Stomach smooth muscle (tissue), 2 donors: ENCODE measurements around the gene SYS1.

ENCODE experiments used
- H3K27ac ChIP-seq: one replicate; pipeline ENCODE4 v1.7.0; 2013; ENCODE audit warnings: mild to moderate bottlenecking, low read length, inconsistent platforms
- H3K27me3 ChIP-seq, 2 donors: one replicate each; pipeline ENCODE4 v1.7.0; 2013; ENCODE audit warnings: low read length in 2 of 2; ENCODE audit not compliant: insufficient read depth in 2 of 2, control insufficient read depth in 1 of 2
- H3K36me3 ChIP-seq, 2 donors: one replicate each; pipeline ENCODE4 v1.7.0; 2013; ENCODE audit warnings: low read length in 2 of 2; ENCODE audit not compliant: control insufficient read depth in 2 of 2, insufficient read depth in 2 of 2
- H3K4me1 ChIP-seq: one replicate; pipeline ENCODE4 v1.7.0; 2013; ENCODE audit warnings: low read length; ENCODE audit not compliant: control insufficient read depth, insufficient read depth
- H3K4me3 ChIP-seq, 2 donors: one replicate each; pipeline ENCODE4 v1.7.0; 2013; ENCODE audit warnings: low read length in 2 of 2
- H3K9ac ChIP-seq, 2 donors: one replicate each; pipeline ENCODE4 v1.7.0; 2013; ENCODE audit warnings: low read length in 2 of 2, mild to moderate bottlenecking in 1 of 2
- H3K9me3 ChIP-seq, 2 donors: one replicate each; pipeline ENCODE4 v1.7.0; 2013; ENCODE audit warnings: low read length in 2 of 2; ENCODE audit not compliant: control insufficient read depth in 2 of 2
- donor health status: healthy.
- donor health status: Pancreatic carcinoma.

The SYS1 gene

GRCh38 chr20:45390931-45391330 is 28.0 kb downstream of the SYS1 start:
- no peak overlapping the region for H3K27ac ChIP-seq
- no peaks in the 10 kb centered on the region for H3K9me3 ChIP-seq
- no peaks in the 10 kb centered on the region for H3K27me3 ChIP-seq
- H3K9ac ChIP-seq, result no peak overlapping the region
- no peaks in the 10 kb centered on the region for H3K4me1 ChIP-seq
- H3K36me3 ChIP-seq, result no peaks in the 10 kb centered on the region
- no peak overlapping the region for H3K4me3 ChIP-seq

GRCh38 chr20:45391559-45391958 is 28.6 kb downstream of the SYS1 start:
- Histone ChIP-seq H3K9me3 (no peaks in the 10 kb centered on the region), H3K9ac (no peak overlapping the region), H3K4me3 (no peak overlapping the region), H3K27ac (no peak overlapping the region), H3K4me1 (no peaks in the 10 kb centered on the region), H3K36me3 (no peaks in the 10 kb centered on the region), H3K27me3 (no peaks in the 10 kb centered on the region)

- Histone ChIP-seq H3K36me3 (no peaks in the 10 kb centered on the region), H3K27ac (no peak overlapping the region), H3K27me3 (no peaks in the 10 kb centered on the region), H3K9ac (no peak overlapping the region), H3K4me3 (no peak overlapping the region), H3K9me3 (no peaks in the 10 kb centered on the region), H3K4me1 (no peaks in the 10 kb centered on the region)
These were observed 29.8 kb downstream of the SYS1 start for GRCh38 chr20:45392733-45393132.

- H3K27ac ChIP-seq, result no peak overlapping the region
- H3K4me1 ChIP-seq, result no peaks in the 10 kb centered on the region
- H3K9me3 ChIP-seq, result no peaks in the 10 kb centered on the region
- H3K9ac ChIP-seq, result no peak overlapping the region
- no peaks in the 10 kb centered on the region for H3K27me3 ChIP-seq
- no peaks in the 10 kb centered on the region for H3K36me3 ChIP-seq
- no peak overlapping the region for H3K4me3 ChIP-seq
These were observed 31.5 kb downstream of the SYS1 start for GRCh38 chr20:45394221-45395113.

- no peak overlapping the region for H3K27ac ChIP-seq
- no peak overlapping the region for H3K9ac ChIP-seq
- no peaks in the 10 kb centered on the region for H3K9me3 ChIP-seq
- no peaks in the 10 kb centered on the region for H3K4me1 ChIP-seq
- H3K4me3 ChIP-seq, result no peak overlapping the region
- H3K27me3 ChIP-seq, result no peaks in the 10 kb centered on the region
- no peaks in the 10 kb centered on the region for H3K36me3 ChIP-seq
These were observed 32.1 kb downstream of the SYS1 start for GRCh38 chr20:45395114-45395415.

GRCh38 chr20:45399018-45399417 is 36.1 kb downstream of the SYS1 start:
- no peak overlapping the region for H3K9ac ChIP-seq
- no peak overlapping the region for H3K4me3 ChIP-seq
- H3K27me3 ChIP-seq, result no peaks in the 10 kb centered on the region
- no peaks in the 10 kb centered on the region for H3K9me3 ChIP-seq
- H3K36me3 ChIP-seq, result no peaks in the 10 kb centered on the region
- H3K4me1 ChIP-seq, result no peaks in the 10 kb centered on the region
- H3K27ac ChIP-seq, result no peak overlapping the region

GRCh38 chr20:45400346-45401031 is 37.5 kb downstream of the SYS1 start:
- H3K27ac ChIP-seq, result no peak overlapping the region
- H3K27me3 ChIP-seq, result no peaks in the 10 kb centered on the region
- H3K9me3 ChIP-seq, result no peaks in the 10 kb centered on the region

GRCh38 chr20:45402946-45403345 is 40.0 kb downstream of the SYS1 start:
- H3K9ac ChIP-seq, result no peak overlapping the region
- H3K27ac ChIP-seq, result no peak overlapping the region
- peaks cover 4% of the 10 kb centered on the region for H3K4me1 ChIP-seq
- H3K9me3 ChIP-seq, result no peaks in the 10 kb centered on the region
- H3K36me3 ChIP-seq, result no peaks in the 10 kb centered on the region
- H3K4me3 ChIP-seq, result no peak overlapping the region
- H3K27me3 ChIP-seq, result no peaks in the 10 kb centered on the region

More at GRCh38 chr20:45400346-45401031, 37.5 kb downstream of the SYS1 start:
- H3K4me3 ChIP-seq, result no peak overlapping the region
- no peak overlapping the region for H3K9ac ChIP-seq
- no peaks in the 10 kb centered on the region for H3K4me1 ChIP-seq
- H3K36me3 ChIP-seq, result no peaks in the 10 kb centered on the region

- H3K4me3 ChIP-seq, result no peak overlapping the region
These were observed 41.5 kb downstream of the SYS1 start for GRCh38 chr20:45404438-45404837.

GRCh38 chr20:45405571-45406259 is 42.8 kb downstream of the SYS1 start:
- H3K27ac ChIP-seq, result peak overlapping the region; percentile 99
- H3K9ac ChIP-seq, result peak overlapping the region; percentile 87 to 91
- no peaks in the 10 kb centered on the region for H3K9me3 ChIP-seq
- H3K4me3 ChIP-seq, result peak overlapping the region; percentile 77 to 91
- H3K4me1 ChIP-seq, result peaks cover 19% of the 10 kb centered on the region
- H3K27me3 ChIP-seq, result no peaks in the 10 kb centered on the region
- peaks cover 18 to 19% of the 10 kb centered on the region in 2 donors for H3K36me3 ChIP-seq

More at GRCh38 chr20:45404438-45404837, 41.5 kb downstream of the SYS1 start:
- H3K27me3 ChIP-seq, result no peaks in the 10 kb centered on the region
- no peak overlapping the region for H3K27ac ChIP-seq
- H3K9ac ChIP-seq, result no peak overlapping the region
- peaks cover 5 to 7% of the 10 kb centered on the region in 2 donors for H3K36me3 ChIP-seq
- H3K4me1 ChIP-seq, result peaks cover 15% of the 10 kb centered on the region
- no peaks in the 10 kb centered on the region for H3K9me3 ChIP-seq
